HFFc6 (cell line): Measurements from ENCODE around the gene PSORS1C1. TPM values are rescaled to one million over a fixed set of nuclear protein-coding genes. Genes with fewer than 3 reads are reported as not detected.

Experiments used
- DNase-seq: peaks from one replicate; pipeline ENCODE4 v3.0.0-alpha.2; 2018
- H3K27ac Mint-ChIP-seq: 2 replicates; pipeline ENCODE4 v1.8.0; 2020; ENCODE audit warnings: mild to moderate bottlenecking, mixed read lengths
- H3K27me3 Mint-ChIP-seq: 2 replicates; pipeline ENCODE4 v1.8.0; 2021; ENCODE audit warnings: mild to moderate bottlenecking, moderate library complexity, mixed read lengths; ENCODE audit not compliant: insufficient read depth
- H3K36me3 Mint-ChIP-seq: 2 replicates; pipeline ENCODE4 v1.8.0; 2021; ENCODE audit warnings: low read depth, mixed read lengths
- H3K4me1 Mint-ChIP-seq: 2 replicates; pipeline ENCODE4 v1.8.0; 2020; ENCODE audit warnings: low read depth, mixed read lengths
- H3K4me3 Mint-ChIP-seq: 2 replicates; pipeline ENCODE4 v1.8.0; 2020; ENCODE audit warnings: mild to moderate bottlenecking, moderate library complexity, mixed read lengths
- H3K9me3 Mint-ChIP-seq: 2 replicates; pipeline ENCODE4 v1.8.0; 2020; ENCODE audit warnings: mild to moderate bottlenecking, mixed read lengths
- CTCF ChIP-seq: fragments of 200-600 bp; sonication (generic); IDR thresholded peaks from 2 replicates; pipeline ENCODE4 v1.5.0; 2021; ENCODE audit warnings: antibody characterized with exemption, mild to moderate bottlenecking
- total RNA-seq, 6 experiments: library from RNA; stranded (reverse); fragmentation: NEBNext Ultra II Directional; extraction: Animal tissue kit (Norgen Biotek cat#: 25700); gene quantifications; 2 replicates in 1 of 6; 3 replicates in 5 of 6; pipeline ENCODE4 v1.2.3, GENCODE V29; 2021

Gene PSORS1C1
- total RNA-seq, 6 experiments from 2014 or later, result 2.1 to 4.4 (median 3.5) TPM

- Mint-ChIP-seq H3K9me3 (no peaks in the 10 kb centered on the region), H3K27ac (peak overlapping the region; percentile 53), H3K4me3 (no peak overlapping the region), H3K36me3 (no peaks in the 10 kb centered on the region), H3K27me3 (peaks cover 4% of the 10 kb centered on the region), H3K4me1 (peaks cover 36% of the 10 kb centered on the region)
- peak; percentile 55 for DNase-seq
- no peak for TF ChIP-seq CTCF
Observed at GRCh38 chr6:31122791-31123706, 8.4 kb downstream of the PSORS1C1 start.

GRCh38 chr6:31125162-31125561 lies 10.6 kb downstream of the PSORS1C1 start:
- Mint-ChIP-seq H3K9me3 (no peaks in the 10 kb centered on the region), H3K36me3 (no peaks in the 10 kb centered on the region), H3K27me3 (peaks cover 6% of the 10 kb centered on the region), H3K4me3 (no peak overlapping the region), H3K4me1 (peaks cover 37% of the 10 kb centered on the region), H3K27ac (no peak overlapping the region)
- no peak for TF ChIP-seq CTCF
- DNase-seq, result no peak

GRCh38 chr6:31125586-31126363 lies 11.2 kb downstream of the PSORS1C1 start:
- peak; percentile 78 for DNase-seq
- Mint-ChIP-seq H3K4me3 (no peak overlapping the region), H3K27ac (no peak overlapping the region; the same call in 1 of the 2 replicates), H3K36me3 (no peaks in the 10 kb centered on the region), H3K9me3 (no peaks in the 10 kb centered on the region), H3K27me3 (peaks cover 7% of the 10 kb centered on the region), H3K4me1 (peaks cover 37% of the 10 kb centered on the region)
- TF ChIP-seq CTCF, result no peak

DNA sequence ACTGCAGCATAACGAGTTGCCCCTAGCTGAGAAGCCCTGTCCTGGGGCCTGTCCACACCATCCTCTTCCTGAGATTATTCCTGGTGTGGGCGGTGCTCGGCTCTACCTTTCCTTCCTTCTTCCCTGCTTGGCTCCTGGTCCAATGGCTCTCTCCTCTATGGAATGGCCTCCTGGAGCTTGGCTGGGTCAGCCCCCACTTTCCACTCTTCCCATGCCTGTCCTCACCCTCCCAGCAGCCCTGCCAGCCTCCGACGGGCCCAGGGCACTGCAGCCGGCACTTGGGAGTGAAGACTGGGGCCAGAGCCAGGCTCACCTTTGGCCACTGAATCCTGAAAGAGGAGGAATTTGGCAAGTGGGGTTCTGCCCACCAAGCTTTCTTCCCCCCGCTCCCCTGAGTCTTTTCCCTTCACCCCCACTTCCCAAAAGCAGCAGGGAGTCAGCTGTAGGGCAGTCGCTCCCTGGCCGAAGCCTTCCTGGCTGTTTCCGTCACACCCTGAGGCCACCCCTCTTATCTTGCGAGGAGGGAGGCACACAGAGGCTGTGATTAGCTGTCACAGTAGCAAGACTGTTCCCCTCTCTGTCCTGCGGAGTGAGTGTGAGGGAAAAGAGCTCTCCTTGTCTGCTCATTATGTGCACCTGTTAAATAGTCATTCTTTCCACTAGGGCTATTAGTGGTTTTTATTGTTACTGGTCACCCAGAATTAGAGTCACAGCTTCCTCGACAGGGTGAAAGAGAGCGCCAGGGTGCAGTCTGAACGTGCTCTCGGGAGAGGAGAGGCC lies 12.0 kb downstream of the PSORS1C1 start:
- H3K9me3 Mint-ChIP-seq, result no peaks in the 10 kb centered on the region
- TF ChIP-seq CTCF, result peak; percentile 20; the same call in 1 of the 2 replicates
- peaks cover 37% of the 10 kb centered on the region for H3K4me1 Mint-ChIP-seq
- no peaks in the 10 kb centered on the region for H3K36me3 Mint-ChIP-seq
- DNase-seq, result no peak
- peak overlapping the region; percentile 39 for H3K27ac Mint-ChIP-seq
- peaks cover 7% of the 10 kb centered on the region for H3K27me3 Mint-ChIP-seq
- no peak overlapping the region for H3K4me3 Mint-ChIP-seq

DNA sequence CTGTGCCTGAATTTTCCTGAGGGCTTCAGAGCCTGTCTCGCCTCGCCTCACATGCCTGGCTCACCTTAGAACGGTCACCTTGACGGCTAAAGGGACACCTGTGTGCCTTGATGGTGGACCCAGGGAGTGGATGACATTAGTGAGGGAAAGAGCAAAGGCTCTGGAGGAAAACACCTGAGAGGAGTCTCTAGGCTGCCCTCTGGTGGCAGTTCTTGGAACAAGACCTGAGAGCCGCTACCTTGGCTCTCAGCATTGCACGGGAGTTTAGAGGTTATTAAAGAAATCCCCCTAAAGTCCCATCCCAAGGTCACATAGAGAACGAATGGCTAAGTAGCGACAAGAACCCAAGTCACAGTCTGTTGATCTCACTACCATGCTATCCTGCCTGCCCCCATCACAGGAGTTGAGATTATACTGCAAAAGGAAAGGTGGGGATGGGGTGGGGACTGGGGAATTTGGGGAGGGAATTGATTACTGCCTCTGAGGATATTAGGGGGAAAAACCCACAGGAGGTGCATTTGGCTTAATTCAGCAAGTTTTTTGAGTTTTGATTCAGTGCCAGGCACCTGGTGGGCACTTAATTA lies 13.6 kb downstream of the PSORS1C1 start:
- Mint-ChIP-seq H3K27ac (no peak overlapping the region), H3K4me1 (peaks cover 29% of the 10 kb centered on the region), H3K4me3 (no peak overlapping the region), H3K36me3 (no peaks in the 10 kb centered on the region), H3K27me3 (peaks cover 7% of the 10 kb centered on the region), H3K9me3 (no peaks in the 10 kb centered on the region)
- peak; percentile 91 for TF ChIP-seq CTCF
- DNase-seq, result no peak
